Glutamatergic neuron (in vitro differentiated cells): ENCODE measurements around the gene AXIN2. TPM values are rescaled to one million over a fixed set of nuclear protein-coding genes. Genes with fewer than 3 reads are reported as not detected.
A peak's percentile ranks its signal among the peaks of the same experiment; 100 is the strongest.

ENCODE experiments used
- DNase-seq: peaks from one replicate; pipeline ENCODE4 v3.0.0; 2022
- H3K27ac Mint-ChIP-seq: one replicate; pipeline ENCODE4 v1.8.0; 2020; ENCODE audit warnings: mild to moderate bottlenecking, mixed read lengths, inconsistent platforms; ENCODE audit not compliant: unreplicated experiment
- H3K27me3 Mint-ChIP-seq: one replicate; pipeline ENCODE4 v1.8.0; 2020; ENCODE audit warnings: mild to moderate bottlenecking, moderate library complexity, mixed read lengths, inconsistent platforms; ENCODE audit not compliant: unreplicated experiment
- H3K36me3 Mint-ChIP-seq: one replicate; pipeline ENCODE4 v1.8.0; 2020; ENCODE audit warnings: mild to moderate bottlenecking, mixed read lengths, inconsistent platforms; ENCODE audit not compliant: unreplicated experiment
- H3K4me1 Mint-ChIP-seq: one replicate; pipeline ENCODE4 v1.8.0; 2020; ENCODE audit warnings: mild to moderate bottlenecking, low read depth, mixed read lengths, inconsistent platforms; ENCODE audit not compliant: unreplicated experiment
- H3K4me3 Mint-ChIP-seq: one replicate; pipeline ENCODE4 v1.8.0; 2020; ENCODE audit warnings: mild to moderate bottlenecking, mixed read lengths, inconsistent platforms; ENCODE audit not compliant: unreplicated experiment
- H3K9me3 Mint-ChIP-seq: one replicate; pipeline ENCODE4 v1.8.0; 2020; ENCODE audit warnings: mild to moderate bottlenecking, moderate library complexity, mixed read lengths, inconsistent platforms; ENCODE audit not compliant: unreplicated experiment
- total RNA-seq: library from RNA; stranded (reverse); fragmentation: NEBNext Ultra II Directional; extraction: Animal tissue kit (Norgen Biotek cat#: 25700); gene quantifications from one replicate; pipeline ENCODE4 v1.2.1, GENCODE V29; 2021; ENCODE audit not compliant: unreplicated experiment
- TF ChIP-seq, protein P1 (sequence below): fragments of 200-600 bp; sonication (generic); IDR thresholded peaks from one replicate; pipeline ENCODE4 v1.5.0; 2021; ENCODE audit not compliant: partially characterized antibody, unreplicated experiment

Gene AXIN2
- total RNA-seq, 1 donor from 2014 or later, result 26.5 TPM

GRCh38 chr17:65584604-65585521, 23.4 kb upstream of the AXIN2 start:
- H3K9me3 Mint-ChIP-seq, result no peaks in the 10 kb centered on the region
- H3K27ac Mint-ChIP-seq, result no peak overlapping the region
- no peak overlapping the region for H3K4me3 Mint-ChIP-seq
- H3K27me3 Mint-ChIP-seq, result no peaks in the 10 kb centered on the region
- TF ChIP-seq, protein P1, sequence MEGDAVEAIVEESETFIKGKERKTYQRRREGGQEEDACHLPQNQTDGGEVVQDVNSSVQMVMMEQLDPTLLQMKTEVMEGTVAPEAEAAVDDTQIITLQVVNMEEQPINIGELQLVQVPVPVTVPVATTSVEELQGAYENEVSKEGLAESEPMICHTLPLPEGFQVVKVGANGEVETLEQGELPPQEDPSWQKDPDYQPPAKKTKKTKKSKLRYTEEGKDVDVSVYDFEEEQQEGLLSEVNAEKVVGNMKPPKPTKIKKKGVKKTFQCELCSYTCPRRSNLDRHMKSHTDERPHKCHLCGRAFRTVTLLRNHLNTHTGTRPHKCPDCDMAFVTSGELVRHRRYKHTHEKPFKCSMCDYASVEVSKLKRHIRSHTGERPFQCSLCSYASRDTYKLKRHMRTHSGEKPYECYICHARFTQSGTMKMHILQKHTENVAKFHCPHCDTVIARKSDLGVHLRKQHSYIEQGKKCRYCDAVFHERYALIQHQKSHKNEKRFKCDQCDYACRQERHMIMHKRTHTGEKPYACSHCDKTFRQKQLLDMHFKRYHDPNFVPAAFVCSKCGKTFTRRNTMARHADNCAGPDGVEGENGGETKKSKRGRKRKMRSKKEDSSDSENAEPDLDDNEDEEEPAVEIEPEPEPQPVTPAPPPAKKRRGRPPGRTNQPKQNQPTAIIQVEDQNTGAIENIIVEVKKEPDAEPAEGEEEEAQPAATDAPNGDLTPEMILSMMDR, result no peak
- peaks cover 7% of the 10 kb centered on the region for H3K4me1 Mint-ChIP-seq
- H3K36me3 Mint-ChIP-seq, result no peaks in the 10 kb centered on the region
- no peak for DNase-seq

DNA sequence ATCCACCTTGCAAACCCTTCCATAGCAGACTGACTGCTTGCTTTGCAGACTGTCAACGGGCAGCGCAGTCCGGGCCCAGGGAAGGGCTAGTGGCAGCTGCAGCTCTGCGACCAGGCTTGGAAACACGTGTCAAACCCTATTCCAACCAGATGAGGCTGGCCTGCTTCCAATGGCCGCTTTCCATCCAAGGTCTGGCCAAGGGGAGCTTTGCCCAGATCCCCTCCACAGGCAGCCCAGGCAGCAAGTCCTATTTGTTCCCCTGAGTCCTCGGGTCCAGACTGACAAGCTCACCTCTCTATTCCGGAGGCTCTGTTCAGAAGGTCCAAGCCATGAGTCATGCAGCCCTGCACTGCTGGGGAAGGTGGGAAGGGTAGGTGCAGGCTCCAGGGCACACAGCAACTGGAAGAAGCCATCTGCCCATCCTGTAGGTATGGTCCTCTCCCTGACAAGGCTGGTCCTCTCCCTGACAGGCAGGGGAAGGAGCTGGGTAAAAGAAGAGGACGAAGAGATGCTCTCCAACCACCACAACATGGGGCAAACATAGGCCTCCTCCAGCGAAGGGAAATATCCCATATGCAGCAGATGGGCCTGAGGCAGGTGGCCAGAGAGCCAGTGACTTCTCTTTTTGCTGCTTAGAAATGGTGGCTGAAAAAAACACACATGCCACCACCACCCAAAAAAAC, 22.6 kb upstream of the AXIN2 start:
- H3K4me1 Mint-ChIP-seq, result peaks cover 7% of the 10 kb centered on the region
- no peak for DNase-seq
- H3K36me3 Mint-ChIP-seq, result no peaks in the 10 kb centered on the region
- no peak overlapping the region for H3K27ac Mint-ChIP-seq
- TF ChIP-seq, protein P1, result no peak
- H3K9me3 Mint-ChIP-seq, result no peaks in the 10 kb centered on the region
- H3K4me3 Mint-ChIP-seq, result no peak overlapping the region
- H3K27me3 Mint-ChIP-seq, result no peaks in the 10 kb centered on the region

- no peak for DNase-seq
- Mint-ChIP-seq H3K27ac (no peak overlapping the region), H3K4me3 (no peak overlapping the region), H3K27me3 (peaks cover 2% of the 10 kb centered on the region), H3K4me1 (peaks cover 9% of the 10 kb centered on the region), H3K36me3 (no peaks in the 10 kb centered on the region), H3K9me3 (peaks cover 3% of the 10 kb centered on the region)
- TF ChIP-seq, protein P1, result no peak
These were observed 15.5 kb upstream of the AXIN2 start for GRCh38 chr17:65576939-65577338.

DNA sequence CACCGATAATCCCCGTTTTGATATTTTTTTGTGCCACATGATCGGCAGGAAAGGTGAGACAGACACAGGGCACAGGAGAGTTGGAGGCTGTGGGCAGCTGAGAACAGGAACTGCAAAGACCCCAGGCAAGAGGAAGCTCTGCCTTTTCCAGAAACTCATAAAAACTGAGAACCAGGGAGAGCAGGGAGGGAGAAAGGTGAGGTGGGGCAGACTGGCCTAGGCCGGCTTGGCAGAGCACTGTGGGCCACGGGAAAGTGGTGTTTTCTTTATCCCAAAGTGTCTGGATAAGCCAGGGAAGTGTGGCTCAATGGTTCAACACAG, 11.8 kb upstream of the AXIN2 start:
- H3K4me3 Mint-ChIP-seq, result no peak overlapping the region
- peaks cover 9% of the 10 kb centered on the region for H3K4me1 Mint-ChIP-seq
- TF ChIP-seq, protein P1, result no peak
- peaks cover 4% of the 10 kb centered on the region for H3K9me3 Mint-ChIP-seq
- H3K27ac Mint-ChIP-seq, result peak overlapping the region; percentile 43
- peaks cover 2% of the 10 kb centered on the region for H3K27me3 Mint-ChIP-seq
- no peaks in the 10 kb centered on the region for H3K36me3 Mint-ChIP-seq
- no peak for DNase-seq
